Upper lobe of left lung (tissue), 6 donors: ENCODE data around the gene PTGR1. TPM values are rescaled to one million over a fixed set of nuclear protein-coding genes. Genes with fewer than 3 reads are reported as not detected.

Experiments used
- ATAC-seq, 2 donors: fragments of 200-7000 bp; cut with Tn5 transposase; one replicate each; pipeline ENCODE4 v1.9.1; 2022; ENCODE audit warnings: mild to moderate bottlenecking in 2 of 2, moderate library complexity in 2 of 2; ENCODE audit not compliant: low FRiP score in 2 of 2
- DNase-seq, 2 donors: peaks; one replicate each; pipeline ENCODE4 v3.0.0-alpha.2; 2019 to 2020
- H3K27ac ChIP-seq, 4 donors: fragments of 200-600 bp; sonication (generic); one replicate each; pipeline ENCODE4 v1.5.1; 2016 to 2019
- H3K27me3 ChIP-seq, 4 donors: fragments of 200-600 bp; sonication (generic); one replicate each; pipeline ENCODE4 v1.5.1; 2017 to 2019
- H3K36me3 ChIP-seq, 4 donors: fragments of 200-600 bp; sonication (generic); one replicate each; pipeline ENCODE4 v1.5.1; 2016 to 2019
- H3K4me1 ChIP-seq, 4 donors: fragments of 200-600 bp; sonication (generic); one replicate each; pipeline ENCODE4 v1.5.1; 2018 to 2019
- H3K4me3 ChIP-seq, 4 donors: fragments of 200-600 bp; sonication (generic); one replicate each; pipeline ENCODE4 v1.5.1; 2017 to 2019; ENCODE audit warnings: mild to moderate bottlenecking in 2 of 4, moderate library complexity in 1 of 4
- H3K9me3 ChIP-seq, 4 donors: fragments of 200-600 bp; sonication (generic); one replicate each; pipeline ENCODE4 v1.5.1; 2018 to 2019
- EP300 ChIP-seq, 4 donors: sonication (generic); formaldehyde crosslinking; IDR thresholded peaks; one replicate each; pipeline ENCODE4 v1.5.1; 2017; ENCODE audit warnings: antibody characterized with exemption in 4 of 4, control low read depth in 2 of 4
- POLR2A ChIP-seq, 4 donors: fragments of 450-650 bp; IDR thresholded peaks; one replicate each; pipeline ENCODE4 v1.5.1; 2016 to 2017; ENCODE audit warnings: antibody characterized with exemption in 4 of 4, mild to moderate bottlenecking in 2 of 4
- POLR2AphosphoS5 ChIP-seq, 2 donors: sonication (generic); formaldehyde crosslinking; IDR thresholded peaks; one replicate each; pipeline ENCODE4 v1.5.1; 2017; ENCODE audit warnings: antibody characterized with exemption in 2 of 2
- WGBS, 2 donors: methylation state at CpG; one replicate each; pipeline ENCODE4 v1.1.5; 2017 to 2018; 5-methylcytosine and 5-hydroxymethylcytosine counted together
- total RNA-seq, 6 donors: library from RNA; depleted of rRNA in 4 of 6; stranded (reverse); fragments of >200 nt in 4 of 6; gene quantifications; one replicate each; pipeline versions ENCODE4 v1.1.0 to v1.2.1, GENCODE V29; 2016 to 2021
- TF ChIP-seq, protein P1 (sequence below), 6 experiments: fragments of 450-650 bp in 4 of 6; fragments of 200-600 bp in 2 of 6; sonication (generic) in 2 of 6; IDR thresholded peaks; one replicate each; pipeline ENCODE4 v1.5.1; 2016 to 2019; ENCODE audit warnings: antibody characterized with exemption in 6 of 6
- donor health status: DM: no; HTN: no; CAD: no; lungs with moderate emphysema.
- donor health status: DM: no; HTN: yes; CAD: no; lungs with severe emphysema.

The PTGR1 gene
- total RNA-seq, 6 donors from 2014 or later, result 26.9 to 66.7 (median 35.9) TPM

DNA sequence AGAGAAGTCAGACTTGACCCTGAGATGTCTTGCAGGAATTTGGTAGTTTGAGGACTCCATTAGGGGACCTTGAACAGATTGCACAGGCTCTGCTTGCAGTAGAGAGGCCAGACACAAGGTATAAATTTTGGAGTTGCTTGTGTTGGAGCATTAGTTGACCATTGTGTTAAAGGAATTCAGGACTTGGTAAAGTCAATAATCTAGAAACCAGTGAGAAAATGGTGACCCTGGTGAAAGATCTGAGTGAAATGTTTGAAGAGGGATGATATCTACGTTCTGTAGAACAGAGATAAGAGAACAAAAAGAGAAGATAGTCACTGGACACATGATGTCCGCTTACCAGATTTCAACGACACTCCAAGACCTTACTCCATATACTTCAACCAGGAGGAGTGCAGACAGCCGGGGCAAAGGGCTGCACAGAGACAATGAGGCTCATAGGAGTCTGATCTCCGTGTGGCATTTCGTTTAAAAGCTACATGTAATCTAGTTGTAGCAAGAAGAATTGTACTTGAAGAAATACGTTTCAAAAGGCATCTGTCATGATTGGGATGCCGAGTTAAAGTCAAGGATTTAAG, 44.8 kb upstream of the PTGR1 start:
- DNase-seq (no peak), ATAC-seq (no peak)
- H3K9me3 ChIP-seq, result no peaks in the 10 kb centered on the region
- 84 to 85% methylated on average over 8 of the region's 8 CpGs for WGBS, 2 donors
- no peak for TF ChIP-seq POLR2A (IDR thresholded peaks at IDR 0.05)
- TF ChIP-seq, protein P1, sequence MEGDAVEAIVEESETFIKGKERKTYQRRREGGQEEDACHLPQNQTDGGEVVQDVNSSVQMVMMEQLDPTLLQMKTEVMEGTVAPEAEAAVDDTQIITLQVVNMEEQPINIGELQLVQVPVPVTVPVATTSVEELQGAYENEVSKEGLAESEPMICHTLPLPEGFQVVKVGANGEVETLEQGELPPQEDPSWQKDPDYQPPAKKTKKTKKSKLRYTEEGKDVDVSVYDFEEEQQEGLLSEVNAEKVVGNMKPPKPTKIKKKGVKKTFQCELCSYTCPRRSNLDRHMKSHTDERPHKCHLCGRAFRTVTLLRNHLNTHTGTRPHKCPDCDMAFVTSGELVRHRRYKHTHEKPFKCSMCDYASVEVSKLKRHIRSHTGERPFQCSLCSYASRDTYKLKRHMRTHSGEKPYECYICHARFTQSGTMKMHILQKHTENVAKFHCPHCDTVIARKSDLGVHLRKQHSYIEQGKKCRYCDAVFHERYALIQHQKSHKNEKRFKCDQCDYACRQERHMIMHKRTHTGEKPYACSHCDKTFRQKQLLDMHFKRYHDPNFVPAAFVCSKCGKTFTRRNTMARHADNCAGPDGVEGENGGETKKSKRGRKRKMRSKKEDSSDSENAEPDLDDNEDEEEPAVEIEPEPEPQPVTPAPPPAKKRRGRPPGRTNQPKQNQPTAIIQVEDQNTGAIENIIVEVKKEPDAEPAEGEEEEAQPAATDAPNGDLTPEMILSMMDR (IDR thresholded peaks at IDR 0.05), result no peak
- no peak for TF ChIP-seq POLR2AphosphoS5 (IDR thresholded peaks at IDR 0.05)
- no peak for TF ChIP-seq EP300 (IDR thresholded peaks at IDR 0.05)
- no peak overlapping the region for H3K4me3 ChIP-seq
- no peaks in the 10 kb centered on the region for H3K4me1 ChIP-seq
- no peak overlapping the region for H3K27ac ChIP-seq
- peaks cover 0 to 31% (median 4%) of the 10 kb centered on the region in 4 donors for H3K36me3 ChIP-seq
- no peaks in the 10 kb centered on the region for H3K27me3 ChIP-seq

DNA sequence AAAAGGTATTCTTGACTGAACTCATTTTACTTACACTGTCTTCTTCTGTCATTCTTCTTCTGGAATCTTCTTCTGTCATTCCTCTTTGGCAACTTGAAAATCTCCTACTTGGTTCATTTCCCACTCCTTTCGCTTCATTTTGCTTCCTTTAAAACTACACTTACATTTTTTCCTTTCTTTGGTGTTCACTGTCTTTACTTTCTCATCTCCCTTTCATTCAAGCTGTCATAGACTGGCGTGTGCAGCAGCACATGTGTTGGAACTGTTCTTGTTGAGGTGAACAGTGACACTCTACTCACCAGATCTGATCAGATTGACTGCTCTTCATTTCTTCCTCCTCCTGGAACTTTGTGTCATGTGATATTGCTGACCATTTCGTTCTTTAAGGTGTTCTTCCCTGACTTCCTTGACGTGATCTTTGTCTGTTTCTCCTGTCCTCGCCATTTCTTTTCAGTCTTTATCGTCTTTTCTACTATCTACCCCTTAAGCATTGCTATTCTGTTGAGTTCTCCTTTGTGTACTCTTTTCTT, 38.0 kb upstream of the PTGR1 start:
- WGBS, 2 donors, result 88 to 95% methylated on average over 6 of the region's 6 CpGs
- H3K27me3 ChIP-seq, result no peaks in the 10 kb centered on the region
- no peak for TF ChIP-seq EP300 (IDR thresholded peaks at IDR 0.05)
- TF ChIP-seq, protein P1 (IDR thresholded peaks at IDR 0.05), result no peak
- TF ChIP-seq POLR2AphosphoS5 (IDR thresholded peaks at IDR 0.05), result no peak
- TF ChIP-seq POLR2A (IDR thresholded peaks at IDR 0.05), result no peak
- DNase-seq (no peak), ATAC-seq (no peak)
- no peak overlapping the region for H3K4me3 ChIP-seq
- H3K4me1 ChIP-seq, result peaks cover 7 to 31% (median 20%) of the 10 kb centered on the region in 4 donors
- no peaks in the 10 kb centered on the region for H3K36me3 ChIP-seq
- no peak overlapping the region for H3K27ac ChIP-seq
- no peaks in the 10 kb centered on the region for H3K9me3 ChIP-seq

DNA sequence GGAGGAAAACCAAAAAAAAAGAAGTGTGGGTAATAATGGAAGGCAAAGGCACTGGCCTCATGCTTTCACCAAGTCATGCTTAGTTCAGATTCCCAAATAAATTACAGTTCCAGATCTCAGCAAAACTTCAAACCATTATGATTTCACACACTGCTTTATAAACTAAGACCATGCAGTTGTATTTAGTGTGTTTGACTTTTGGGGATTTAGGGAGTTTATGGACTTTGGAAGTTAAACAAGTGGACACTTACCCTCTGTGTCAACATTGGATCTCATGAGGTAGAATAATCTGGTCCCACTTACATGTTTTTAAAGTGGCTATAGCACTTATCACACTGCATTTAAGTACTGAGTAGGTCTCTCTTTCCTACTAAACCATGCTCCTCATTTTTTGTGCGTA, 35.4 kb upstream of the PTGR1 start:
- ATAC-seq (no peak), DNase-seq (no peak)
- no peak overlapping the region for H3K4me3 ChIP-seq
- H3K36me3 ChIP-seq, result no peaks in the 10 kb centered on the region
- H3K27me3 ChIP-seq, result no peaks in the 10 kb centered on the region
- no peaks in the 10 kb centered on the region for H3K9me3 ChIP-seq
- TF ChIP-seq POLR2A (IDR thresholded peaks at IDR 0.05) (no peak), EP300 (IDR thresholded peaks at IDR 0.05) (no peak), POLR2AphosphoS5 (IDR thresholded peaks at IDR 0.05) (no peak)
- TF ChIP-seq, protein P1 (IDR thresholded peaks at IDR 0.05), result no peak
- 73% methylated on average over 1 of the region's 1 CpG for WGBS, 2 donors
- H3K27ac ChIP-seq, result no peak overlapping the region
- peaks cover 12 to 44% (median 32%) of the 10 kb centered on the region in 4 donors for H3K4me1 ChIP-seq

DNA sequence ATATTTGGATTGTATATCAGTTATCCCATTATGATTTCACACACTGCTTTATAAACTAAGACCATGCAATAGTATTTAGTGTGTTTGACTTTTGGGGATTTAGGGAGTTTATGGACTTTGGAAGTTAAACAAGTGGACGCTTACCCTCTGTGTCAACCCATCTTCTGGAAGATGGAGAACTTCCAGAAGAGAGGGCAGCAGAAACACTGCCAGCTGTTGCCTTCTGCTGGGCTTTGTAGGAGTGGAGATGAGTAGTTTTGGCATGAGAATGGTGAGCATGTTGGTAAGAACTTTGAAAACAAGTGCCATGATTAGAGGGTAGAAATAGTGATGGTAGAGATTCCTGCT, 33.9 kb upstream of the PTGR1 start:
- Histone ChIP-seq H3K27ac (no peak overlapping the region), H3K4me3 (no peak overlapping the region), H3K27me3 (no peaks in the 10 kb centered on the region), H3K36me3 (no peaks in the 10 kb centered on the region), H3K4me1 (peaks cover 12 to 44% (median 32%) of the 10 kb centered on the region in 4 donors), H3K9me3 (no peaks in the 10 kb centered on the region)
- TF ChIP-seq EP300 (IDR thresholded peaks at IDR 0.05) (no peak), POLR2A (IDR thresholded peaks at IDR 0.05) (no peak), POLR2AphosphoS5 (IDR thresholded peaks at IDR 0.05) (no peak)
- TF ChIP-seq, protein P1 (IDR thresholded peaks at IDR 0.05), result no peak
- WGBS, 2 donors, result 81 to 83% methylated on average over 1 of the region's 1 CpG
- DNase-seq (no peak), ATAC-seq (no peak)
